H9 (cell line): ENCODE results near the gene PLXNA4. TPM values are rescaled to one million over a fixed set of nuclear protein-coding genes. Genes with fewer than 3 reads are reported as not detected.

Experiments
- DNase-seq: peaks from one replicate; pipeline ENCODE4 v3.0.0-alpha.2; 2017
- H2AFZ ChIP-seq: one replicate; pipeline ENCODE4 v1.6.1; 2013; ENCODE audit warnings: mild to moderate bottlenecking, low read length, control low read depth, moderate library complexity
- H2AK5ac ChIP-seq: 2 replicates; pipeline ENCODE4 v1.6.1; 2013; ENCODE audit warnings: low read length, control low read depth, mixed read lengths; ENCODE audit not compliant: insufficient read length
- H2BK120ac ChIP-seq: one replicate; pipeline ENCODE4 v1.6.1; 2013; ENCODE audit warnings: low read depth, mild to moderate bottlenecking, low read length, control low read depth, inconsistent platforms; ENCODE audit not compliant: poor library complexity, severe bottlenecking
- H2BK12ac ChIP-seq: 2 replicates; pipeline ENCODE4 v1.6.1; 2013; ENCODE audit warnings: low read length, control low read depth, mixed read lengths, low read depth; ENCODE audit not compliant: insufficient read length
- H2BK15ac ChIP-seq: 2 replicates; pipeline ENCODE4 v1.6.1; 2013; ENCODE audit warnings: low read depth, low read length, control low read depth
- H2BK20ac ChIP-seq: one replicate; pipeline ENCODE4 v1.6.1; 2013; ENCODE audit warnings: low read depth, mild to moderate bottlenecking, low read length, control low read depth, inconsistent platforms; ENCODE audit not compliant: poor library complexity, severe bottlenecking
- H2BK5ac ChIP-seq: 2 replicates; pipeline ENCODE4 v1.6.1; 2013; ENCODE audit warnings: low read length, control low read depth, mixed read lengths; ENCODE audit not compliant: insufficient read length
- H3K14ac ChIP-seq: 2 replicates; pipeline ENCODE4 v1.6.1; 2013; ENCODE audit warnings: low read length, control low read depth; ENCODE audit not compliant: insufficient read depth
- H3K18ac ChIP-seq: 2 replicates; pipeline ENCODE4 v1.6.1; 2013; ENCODE audit warnings: low read depth, mild to moderate bottlenecking, mixed read lengths, low read length, control low read depth; ENCODE audit not compliant: insufficient read length
- H3K23ac ChIP-seq: 2 replicates; pipeline ENCODE4 v1.6.1; 2013; ENCODE audit warnings: low read length, control low read depth, mixed read lengths, low read depth; ENCODE audit not compliant: insufficient read length
- H3K23me2 ChIP-seq: 2 replicates; pipeline ENCODE4 v1.6.1; 2013; ENCODE audit warnings: low read depth, mild to moderate bottlenecking, mixed read lengths, low read length, control low read depth; ENCODE audit not compliant: insufficient read length, poor library complexity, severe bottlenecking
- H3K27ac ChIP-seq: 2 replicates; pipeline ENCODE4 v1.5.1; 2013; ENCODE audit warnings: low read length, control low read depth, mixed read lengths, low read depth; ENCODE audit not compliant: insufficient read length
- H3K27me3 ChIP-seq: 2 replicates; pipeline ENCODE4 v1.6.1; 2013; ENCODE audit warnings: low read length, control low read depth, inconsistent platforms; ENCODE audit not compliant: insufficient read depth
- H3K4ac ChIP-seq: 2 replicates; pipeline ENCODE4 v1.6.1; 2013; ENCODE audit warnings: low read depth, mild to moderate bottlenecking, control low read depth, inconsistent platforms, low read length, moderate library complexity
- H3K4me1 ChIP-seq: 2 replicates; pipeline ENCODE4 v1.6.1; 2013; ENCODE audit warnings: low read length, control low read depth, inconsistent platforms; ENCODE audit not compliant: insufficient read depth
- H3K4me2 ChIP-seq: 2 replicates; pipeline ENCODE4 v1.6.1; 2013; ENCODE audit warnings: low read length, control low read depth, mixed read lengths; ENCODE audit not compliant: insufficient read length, insufficient read depth
- H3K56ac ChIP-seq: 2 replicates; pipeline ENCODE4 v1.6.1; 2013; ENCODE audit warnings: low read depth, mild to moderate bottlenecking, mixed read lengths, low read length, control low read depth; ENCODE audit not compliant: insufficient read length
- H3K79me1 ChIP-seq: 2 replicates; pipeline ENCODE4 v1.6.1; 2013; ENCODE audit warnings: low read depth, mild to moderate bottlenecking, moderate library complexity, low read length, control low read depth, inconsistent platforms; ENCODE audit not compliant: insufficient read depth, poor library complexity, severe bottlenecking
- H3K79me2 ChIP-seq: 2 replicates; pipeline ENCODE4 v1.6.1; 2013; ENCODE audit warnings: low read length, control low read depth, inconsistent platforms; ENCODE audit not compliant: insufficient read depth
- H3K9ac ChIP-seq: 2 replicates; pipeline ENCODE4 v1.6.1; 2013; ENCODE audit warnings: low read length, control low read depth, mixed read lengths; ENCODE audit not compliant: insufficient read length; ENCODE audit errors: extremely low read depth
- H3K9me3 ChIP-seq: one replicate; pipeline ENCODE4 v1.6.1; 2013; ENCODE audit warnings: low read depth, low read length, inconsistent platforms; ENCODE audit not compliant: control insufficient read depth
- H3T11ph ChIP-seq: one replicate; pipeline ENCODE4 v1.6.1; 2013; ENCODE audit warnings: mild to moderate bottlenecking, low read length, control low read depth, inconsistent platforms
- H4K20me1 ChIP-seq: one replicate; pipeline ENCODE4 v1.6.1; 2013; ENCODE audit not compliant: control insufficient read depth, insufficient read length, insufficient read depth
- H4K5ac ChIP-seq: 2 replicates; pipeline ENCODE4 v1.6.1; 2013; ENCODE audit warnings: low read depth, mild to moderate bottlenecking, mixed read lengths, low read length, control low read depth; ENCODE audit not compliant: insufficient read length
- H4K8ac ChIP-seq: replicated peaks from 2 replicates; pipeline ENCODE4 v1.6.1; 2013; ENCODE audit warnings: low read length, control low read depth, mixed read lengths, low read depth; ENCODE audit not compliant: insufficient read length
- H4K91ac ChIP-seq: 2 replicates; pipeline ENCODE4 v1.6.1; 2013; ENCODE audit warnings: low read depth, mild to moderate bottlenecking, moderate library complexity, mixed read lengths, low read length, control low read depth; ENCODE audit not compliant: insufficient read length
- H3K27ac Mint-ChIP-seq, 3 experiments: 2 replicates in 2 of 3; 3 replicates in 1 of 3; pipeline ENCODE4 v1.8.0; 2020 to 2021; ENCODE audit warnings: mixed read lengths in 3 of 3, mild to moderate bottlenecking in 1 of 3, moderate library complexity in 1 of 3
- H3K27me3 Mint-ChIP-seq: 2 replicates; pipeline ENCODE4 v1.8.0; 2021; ENCODE audit warnings: low read depth, mild to moderate bottlenecking, moderate library complexity, mixed read lengths
- H3K36me3 Mint-ChIP-seq, 3 experiments: 2 replicates in 2 of 3; 3 replicates in 1 of 3; pipeline ENCODE4 v1.8.0; 2020 to 2021; ENCODE audit warnings: low read depth in 3 of 3, mixed read lengths in 3 of 3; ENCODE audit not compliant: insufficient read depth in 1 of 3
- H3K4me1 Mint-ChIP-seq, 2 experiments: 2 replicates each; pipeline ENCODE4 v1.8.0; 2020; ENCODE audit warnings: mixed read lengths in 2 of 2
- H3K4me3 Mint-ChIP-seq, 2 experiments: 2 replicates in 1 of 2; 3 replicates in 1 of 2; pipeline ENCODE4 v1.8.0; 2020 to 2021; ENCODE audit warnings: mild to moderate bottlenecking in 2 of 2, mixed read lengths in 2 of 2, moderate library complexity in 1 of 2
- H3K9me3 Mint-ChIP-seq, 2 experiments: 2 replicates in 1 of 2; 3 replicates in 1 of 2; pipeline ENCODE4 v1.8.0; 2020; ENCODE audit warnings: mild to moderate bottlenecking in 2 of 2, mixed read lengths in 2 of 2, moderate library complexity in 1 of 2
- CTCF ChIP-seq: fragments of 200-600 bp; sonication (generic); conservative IDR thresholded peaks from 3 replicates; pipeline ENCODE4 v1.8.0; 2021; ENCODE audit warnings: antibody characterized with exemption, mild to moderate bottlenecking
- WGBS: extraction: QIAGEN DNeasy Blood & Tissue Kit; methylation state at CpG from one replicate; pipeline ENCODE4 v1.1.7; 2013; ENCODE audit warnings: missing lambda C conversion rate, low lambda C conversion rate, mixed read lengths; ENCODE audit not compliant: insufficient read length; ENCODE audit errors: extremely low coverage; 5-methylcytosine and 5-hydroxymethylcytosine counted together
- total RNA-seq: library from RNA; stranded (reverse); gene quantifications from 2 replicates; pipeline ENCODE4 v1.2.1, GENCODE V29; 2021

Gene PLXNA4
- total RNA-seq, 1 experiment from 2014 or later: 0.35 TPM

- no peak overlapping the region for H2BK20ac ChIP-seq
- no peaks in the 10 kb centered on the region for H3K79me2 ChIP-seq
- no peak overlapping the region for H3K23ac ChIP-seq
- no peak overlapping the region for H2BK12ac ChIP-seq
- no peak overlapping the region for H4K5ac ChIP-seq
- H3K9me3 ChIP-seq: no peaks in the 10 kb centered on the region
- H3K79me1 ChIP-seq: no peaks in the 10 kb centered on the region
- H2BK15ac ChIP-seq: no peak overlapping the region
- no peaks in the 10 kb centered on the region for H3K27me3 ChIP-seq
- H3K56ac ChIP-seq: no peak overlapping the region
- H3K23me2 ChIP-seq: no peaks in the 10 kb centered on the region
- Mint-ChIP-seq H3K27me3 (peaks cover 17% of the 10 kb centered on the region), H3K4me1 (peaks cover 13 to 15% of the 10 kb centered on the region in 2 experiments), H3K27ac (no peak overlapping the region; a peak in 1 of 7 replicates), H3K36me3 (no peaks in the 10 kb centered on the region), H3K9me3 (no peaks in the 10 kb centered on the region; a peak in 1 of 5 replicates), H3K4me3 (no peak overlapping the region)
- H3K4me1 ChIP-seq: no peaks in the 10 kb centered on the region
- no peak overlapping the region for H2AK5ac ChIP-seq
- no peak overlapping the region for H2AFZ ChIP-seq
- H3K4me2 ChIP-seq: no peak overlapping the region
- no peak overlapping the region for H3K27ac ChIP-seq
- no peaks in the 10 kb centered on the region for H4K20me1 ChIP-seq
- no peak overlapping the region for H4K91ac ChIP-seq
- H3K4ac ChIP-seq: no peak overlapping the region
- no peak overlapping the region for H3K9ac ChIP-seq
- no peak overlapping the region for H3T11ph ChIP-seq
- DNase-seq: no peak
- TF ChIP-seq CTCF: no peak
- H3K18ac ChIP-seq: no peak overlapping the region
- no CpG with 5 or more reads among the region's 6 CpGs for WGBS
- H2BK120ac ChIP-seq: no peak overlapping the region
- H2BK5ac ChIP-seq: no peak overlapping the region
- H3K14ac ChIP-seq: no peak overlapping the region
- no peak overlapping the region for H4K8ac ChIP-seq
Observed at GRCh38 chr7:132080967-132081668, 495.2 kb downstream of the PLXNA4 start.
